Bronchial epithelial cell (primary cell): ENCODE data around the gene SCN1A. TPM values are rescaled to one million over a fixed set of nuclear protein-coding genes. Genes with fewer than 3 reads are reported as not detected.

Experiments used
- DNase-seq: peaks from one replicate; pipeline ENCODE4 v3.0.0-alpha.2; 2010; ENCODE audit warnings: low read depth
- FAIRE-seq: peaks from 2 replicates; lab custom pipeline; 2011; peaks lifted over from hg19 to GRCh38; lab: Jason Lieb, UNC
- H3K27me3 ChIP-seq: 2 replicates; pipeline ENCODE4 v1.5.1; 2011; ENCODE audit warnings: low read length; ENCODE audit not compliant: control insufficient read depth, insufficient read depth
- H3K36me3 ChIP-seq: 2 replicates; pipeline ENCODE4 v1.5.1; 2011; ENCODE audit warnings: low read length; ENCODE audit not compliant: control insufficient read depth, insufficient read depth
- H3K4me3 ChIP-seq: 2 replicates; pipeline ENCODE4 v1.5.1; 2011; ENCODE audit warnings: mild to moderate bottlenecking, low read depth, low read length, control low read depth
- total RNA-seq: library from RNA; depleted of rRNA; stranded (reverse); fragments of >200 nt; gene quantifications from 2 replicates; pipeline ENCODE4 v1.2.1, GENCODE V29; 2014
- TF ChIP-seq, protein P1 (sequence below): IDR thresholded peaks from 2 replicates; pipeline ENCODE4 v1.5.1; 2011; ENCODE audit warnings: mild to moderate bottlenecking, moderate library complexity, low read length, control low read depth, inconsistent platforms; ENCODE audit not compliant: insufficient read depth, severe bottlenecking

The SCN1A gene
- total RNA-seq: not detected in 2 replicates

DNA sequence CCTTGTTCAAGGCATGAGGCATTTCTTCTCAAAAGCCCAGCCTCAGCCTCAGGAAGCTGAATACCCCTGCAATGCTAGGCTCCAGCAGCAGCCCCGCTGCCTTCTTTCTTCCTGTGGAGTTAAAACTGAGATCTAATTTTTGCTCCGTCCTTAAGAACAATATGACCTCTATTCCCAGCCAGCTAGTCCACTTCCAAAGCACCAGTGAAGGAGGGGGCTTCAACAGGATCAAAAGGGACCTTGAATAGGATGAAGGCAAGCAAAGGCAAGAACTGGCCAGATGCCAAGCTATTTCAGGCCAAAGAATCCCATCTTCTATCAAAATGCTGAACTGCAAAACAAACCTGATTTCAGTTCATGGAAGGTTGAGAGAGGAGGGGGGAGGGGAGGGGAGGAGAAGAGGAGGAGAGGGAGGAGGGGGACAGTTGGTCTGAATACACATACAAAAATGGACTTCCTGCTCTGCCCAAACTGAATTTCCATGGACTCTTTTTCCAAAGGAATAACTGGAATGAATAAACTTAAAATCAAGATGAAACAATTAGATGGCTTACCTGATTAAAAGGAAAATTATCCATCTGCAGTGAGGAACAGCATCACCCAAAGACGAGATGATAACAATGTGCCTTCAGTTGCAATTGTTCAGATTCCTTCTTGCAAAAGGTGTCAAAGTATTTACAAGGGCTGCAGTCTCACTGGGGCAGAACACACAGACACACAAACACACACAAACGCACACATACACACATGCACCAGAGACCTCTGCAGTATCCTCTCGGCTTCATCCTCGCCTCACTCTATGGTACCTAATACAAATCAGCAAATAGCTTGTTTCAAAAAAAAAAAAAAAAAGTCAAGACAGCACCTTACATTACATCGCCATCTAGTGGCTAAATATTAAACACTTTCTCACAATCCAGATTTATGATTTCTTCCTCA, at the start of gene SCN1A:
SCN1A (minus strand) TSS at position 804 of the 939 bp plus-strand sequence. CDS start 54,399 bp downstream, outside the sequence.
- FAIRE-seq (no peak), DNase-seq (peak; percentile 51)
- TF ChIP-seq, protein P1, sequence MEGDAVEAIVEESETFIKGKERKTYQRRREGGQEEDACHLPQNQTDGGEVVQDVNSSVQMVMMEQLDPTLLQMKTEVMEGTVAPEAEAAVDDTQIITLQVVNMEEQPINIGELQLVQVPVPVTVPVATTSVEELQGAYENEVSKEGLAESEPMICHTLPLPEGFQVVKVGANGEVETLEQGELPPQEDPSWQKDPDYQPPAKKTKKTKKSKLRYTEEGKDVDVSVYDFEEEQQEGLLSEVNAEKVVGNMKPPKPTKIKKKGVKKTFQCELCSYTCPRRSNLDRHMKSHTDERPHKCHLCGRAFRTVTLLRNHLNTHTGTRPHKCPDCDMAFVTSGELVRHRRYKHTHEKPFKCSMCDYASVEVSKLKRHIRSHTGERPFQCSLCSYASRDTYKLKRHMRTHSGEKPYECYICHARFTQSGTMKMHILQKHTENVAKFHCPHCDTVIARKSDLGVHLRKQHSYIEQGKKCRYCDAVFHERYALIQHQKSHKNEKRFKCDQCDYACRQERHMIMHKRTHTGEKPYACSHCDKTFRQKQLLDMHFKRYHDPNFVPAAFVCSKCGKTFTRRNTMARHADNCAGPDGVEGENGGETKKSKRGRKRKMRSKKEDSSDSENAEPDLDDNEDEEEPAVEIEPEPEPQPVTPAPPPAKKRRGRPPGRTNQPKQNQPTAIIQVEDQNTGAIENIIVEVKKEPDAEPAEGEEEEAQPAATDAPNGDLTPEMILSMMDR: peak; percentile 65
- Histone ChIP-seq H3K4me3 (no peak within 1 kb of the TSS), H3K36me3 (no peaks in the 10 kb centered on the region), H3K27me3 (peaks cover 10% of the 10 kb centered on the region)

- FAIRE-seq: no peak
- TF ChIP-seq, protein P1: no peak
- Histone ChIP-seq H3K36me3 (no peaks in the 10 kb centered on the region), H3K4me3 (no peak overlapping the region), H3K27me3 (no peaks in the 10 kb centered on the region)
- no peak for DNase-seq
Measured at GRCh38 chr2:166173263-166173662, 45.4 kb upstream of the SCN1A start.

GRCh38 chr2:166171216-166171615, 43.4 kb upstream of the SCN1A start:
- DNase-seq (no peak), FAIRE-seq (no peak)
- Histone ChIP-seq H3K36me3 (no peaks in the 10 kb centered on the region), H3K4me3 (no peak overlapping the region), H3K27me3 (no peaks in the 10 kb centered on the region)
- TF ChIP-seq, protein P1: no peak

- Histone ChIP-seq H3K27me3 (no peaks in the 10 kb centered on the region), H3K4me3 (no peak overlapping the region), H3K36me3 (no peaks in the 10 kb centered on the region)
- FAIRE-seq: no peak
- TF ChIP-seq, protein P1: no peak
- peak; percentile 58 for DNase-seq
Measured at GRCh38 chr2:166170356-166170755, 42.5 kb upstream of the SCN1A start.

GRCh38 chr2:166167449-166167848, 39.6 kb upstream of the SCN1A start:
- TF ChIP-seq, protein P1: no peak
- Histone ChIP-seq H3K36me3 (no peaks in the 10 kb centered on the region), H3K27me3 (no peaks in the 10 kb centered on the region), H3K4me3 (no peak overlapping the region)
- DNase-seq (no peak), FAIRE-seq (no peak)
